DOHH2 (cell line): Measurements from ENCODE around the gene ROBO2.

ENCODE experiments used
- H3F3A ChIP-seq: fragments of 200-600 bp; sonication (generic), shearing (Covaris generic); 2 replicates; pipeline ENCODE4 v1.6.0; 2016; ENCODE audit warnings: antibody characterized with exemption, mild to moderate bottlenecking; ENCODE audit not compliant: control insufficient read depth, insufficient read depth
- H3K27ac ChIP-seq: fragments of 200-600 bp; sonication (generic); 2 replicates; pipeline ENCODE4 v1.5.1; 2014; ENCODE audit warnings: low read depth, mild to moderate bottlenecking, low read length, moderate library complexity
- H3K27me3 ChIP-seq: fragments of 200-600 bp; sonication (generic); 2 replicates; pipeline ENCODE4 v1.6.1; 2014; ENCODE audit warnings: mild to moderate bottlenecking, low read length, mixed read lengths; ENCODE audit not compliant: control insufficient read depth
- H3K36me3 ChIP-seq: fragments of 200-600 bp; sonication (generic); 2 replicates; pipeline ENCODE4 v1.6.1; 2014; ENCODE audit warnings: mild to moderate bottlenecking, low read length, moderate library complexity, mixed read lengths; ENCODE audit not compliant: control insufficient read depth
- H3K4me1 ChIP-seq: fragments of 200-600 bp; sonication (generic); 2 replicates; pipeline ENCODE4 v1.6.1; 2014; ENCODE audit warnings: mild to moderate bottlenecking, low read length, mixed read lengths; ENCODE audit not compliant: control insufficient read depth
- H3K4me2 ChIP-seq: fragments of 200-600 bp; sonication (generic); 2 replicates; pipeline ENCODE4 v1.6.0; 2014; ENCODE audit warnings: mild to moderate bottlenecking, low read length, moderate library complexity
- H3K4me3 ChIP-seq: fragments of 200-600 bp; sonication (generic); 2 replicates; pipeline ENCODE4 v1.5.1; 2014; ENCODE audit warnings: mild to moderate bottlenecking, low read length, mixed read lengths
- H3K79me2 ChIP-seq: fragments of 200-600 bp; sonication (generic); 2 replicates; pipeline ENCODE4 v1.6.1; 2014; ENCODE audit warnings: mild to moderate bottlenecking, low read length, mixed read lengths; ENCODE audit not compliant: control insufficient read depth
- H3K9me2 ChIP-seq: fragments of 200-600 bp; sonication (generic); replicated peaks from 2 replicates; pipeline ENCODE4 v1.6.1; 2014; ENCODE audit warnings: mild to moderate bottlenecking, low read length, mixed read lengths; ENCODE audit not compliant: control insufficient read depth
- H3K9me3 ChIP-seq: fragments of 200-600 bp; sonication (generic); 2 replicates; pipeline ENCODE4 v1.6.1; 2014; ENCODE audit warnings: antibody characterized with exemption, low read length, mixed read lengths; ENCODE audit not compliant: control insufficient read depth, insufficient read depth
- H4K20me1 ChIP-seq: fragments of 200-600 bp; sonication (generic); 2 replicates; pipeline ENCODE4 v1.6.0; 2014; ENCODE audit warnings: low read depth, mild to moderate bottlenecking, antibody characterized with exemption, low read length, moderate library complexity; ENCODE audit not compliant: control insufficient read depth, insufficient read depth
- CTCF ChIP-seq: fragments of 200-600 bp; sonication (generic); IDR thresholded peaks from one replicate; pipeline ENCODE4 v1.5.1; 2014; ENCODE audit warnings: antibody characterized with exemption, mild to moderate bottlenecking, low read depth, low read length; ENCODE audit not compliant: poor library complexity, severe bottlenecking
- EZH2phosphoT487 ChIP-seq: fragments of 200-600 bp; sonication (generic); IDR thresholded peaks from 2 replicates; pipeline ENCODE4 v1.6.1; 2017; ENCODE audit warnings: borderline replicate concordance, mild to moderate bottlenecking, antibody characterized with exemption, low read length, moderate library complexity, mixed read lengths

Gene ROBO2

GRCh38 chr3:77186728-77187127 is 146.8 kb downstream of the ROBO2 start:
- Histone ChIP-seq H3K9me3 (no peaks in the 10 kb centered on the region), H3K4me2 (no peak overlapping the region), H3K27me3 (no peaks in the 10 kb centered on the region), H3K36me3 (no peaks in the 10 kb centered on the region), H3K27ac (no peak overlapping the region), H3K9me2 (no peaks in the 10 kb centered on the region), H3F3A (no peaks in the 10 kb centered on the region), H3K4me1 (no peaks in the 10 kb centered on the region), H3K4me3 (no peak overlapping the region), H4K20me1 (no peaks in the 10 kb centered on the region), H3K79me2 (no peaks in the 10 kb centered on the region)
- TF ChIP-seq CTCF (no peak), EZH2phosphoT487 (no peak)

DNA sequence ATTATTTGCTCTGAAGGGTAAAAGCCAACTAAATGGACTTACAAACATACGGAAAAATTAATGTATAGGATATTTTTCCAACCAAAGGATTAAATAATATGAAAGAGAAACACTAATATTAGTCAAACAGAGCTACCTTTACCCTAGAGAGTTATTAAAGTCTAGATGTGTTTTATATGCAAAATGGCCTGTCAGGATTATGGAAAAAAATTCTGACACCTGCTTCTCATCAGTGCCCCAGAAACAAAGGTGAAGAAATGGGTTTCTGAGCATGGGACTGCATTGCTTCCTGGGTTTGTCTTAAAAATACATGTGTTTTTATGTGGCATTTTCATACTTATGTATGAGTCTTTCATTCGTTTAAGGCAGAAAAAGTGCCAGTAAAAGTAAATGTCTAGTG is 148.3 kb downstream of the ROBO2 start:
- Histone ChIP-seq H3K4me2 (no peak overlapping the region), H3K27me3 (no peaks in the 10 kb centered on the region), H4K20me1 (no peaks in the 10 kb centered on the region), H3K79me2 (no peaks in the 10 kb centered on the region), H3K4me1 (no peaks in the 10 kb centered on the region), H3K27ac (no peak overlapping the region), H3K36me3 (no peaks in the 10 kb centered on the region), H3K9me3 (no peaks in the 10 kb centered on the region), H3K4me3 (no peak overlapping the region), H3K9me2 (no peaks in the 10 kb centered on the region), H3F3A (no peaks in the 10 kb centered on the region)
- TF ChIP-seq EZH2phosphoT487 (no peak), CTCF (no peak)

DNA sequence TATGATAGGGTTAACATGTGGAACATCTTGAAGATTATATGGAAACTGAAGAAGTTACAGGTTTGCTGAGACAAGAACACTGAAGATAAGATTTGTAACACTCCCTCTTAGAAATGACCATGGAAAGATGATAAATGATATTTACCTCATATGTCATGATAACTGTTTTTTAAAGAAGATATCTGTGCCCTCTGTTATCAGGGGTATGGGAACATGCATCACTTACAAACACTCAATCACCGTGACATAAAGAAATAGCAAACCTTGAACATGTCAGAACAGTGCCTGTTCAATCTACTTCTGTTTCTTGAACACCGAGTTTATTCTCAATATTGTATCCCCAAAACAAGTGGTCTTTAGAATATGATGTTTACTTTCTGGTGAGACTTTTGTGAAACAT is 149.4 kb downstream of the ROBO2 start:
- Histone ChIP-seq H3F3A (no peaks in the 10 kb centered on the region), H4K20me1 (no peaks in the 10 kb centered on the region), H3K4me1 (no peaks in the 10 kb centered on the region), H3K36me3 (no peaks in the 10 kb centered on the region), H3K9me3 (no peaks in the 10 kb centered on the region), H3K4me3 (no peak overlapping the region), H3K27me3 (no peaks in the 10 kb centered on the region), H3K79me2 (no peaks in the 10 kb centered on the region), H3K27ac (no peak overlapping the region), H3K4me2 (no peak overlapping the region), H3K9me2 (no peaks in the 10 kb centered on the region)
- TF ChIP-seq CTCF (no peak), EZH2phosphoT487 (no peak)

- H3K4me1 ChIP-seq, result no peaks in the 10 kb centered on the region
- H3K9me3 ChIP-seq, result no peaks in the 10 kb centered on the region
- H3K9me2 ChIP-seq, result no peaks in the 10 kb centered on the region
- H4K20me1 ChIP-seq, result no peaks in the 10 kb centered on the region
- no peaks in the 10 kb centered on the region for H3K79me2 ChIP-seq
- no peak overlapping the region for H3K4me2 ChIP-seq
- no peak for TF ChIP-seq CTCF
- TF ChIP-seq EZH2phosphoT487, result no peak
- no peaks in the 10 kb centered on the region for H3K27me3 ChIP-seq
- H3K27ac ChIP-seq, result no peak overlapping the region
- no peak overlapping the region for H3K4me3 ChIP-seq
- H3K36me3 ChIP-seq, result no peaks in the 10 kb centered on the region
- no peaks in the 10 kb centered on the region for H3F3A ChIP-seq
Measured at GRCh38 chr3:77189684-77190083, 149.8 kb downstream of the ROBO2 start.
